ENCODE measurements around the gene REPS1. TPM values are rescaled to one million over a fixed set of nuclear protein-coding genes. Genes with fewer than 3 reads are reported as not detected.

REPS1 gene
- total and polyA plus RNA-seq, 2 of the 13 experiments (the other 11 are each of a cell fraction or from before 2014, with no cell fraction given) = 36.4 to 38.3 TPM

DNA sequence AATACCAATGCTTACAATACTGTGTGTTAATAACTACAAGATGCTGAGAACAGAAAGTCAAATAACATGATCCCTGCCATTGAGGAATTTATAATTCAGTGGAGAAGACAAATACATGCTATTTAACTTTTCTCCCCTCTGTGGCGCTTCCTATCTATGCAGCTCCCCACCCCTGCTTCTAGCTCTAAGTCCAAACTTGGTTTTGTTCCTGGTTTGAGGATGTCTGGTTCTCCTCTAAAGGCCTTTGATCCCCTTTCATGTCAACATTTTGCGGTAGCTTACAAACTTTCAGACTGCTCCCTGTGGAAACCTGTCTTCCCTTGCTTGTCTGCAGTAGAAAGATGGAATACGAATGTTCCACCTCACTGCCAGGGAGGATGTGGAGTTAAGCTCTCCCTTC, 18.4 kb upstream of the REPS1 start:
- Histone ChIP-seq H3K79me2 (ENCODE audit: insufficient read depth, low read length) (no peaks in the 10 kb centered on the region), H3K9ac (ENCODE audit: insufficient read depth, low read depth, low read length) (no peak overlapping the region), H2AFZ (ENCODE audit: low read length) (no peak overlapping the region), H3K27me3 (ENCODE audit: control insufficient read depth in 1 of 2, insufficient read depth in 2 of 2, low read length in 2 of 2) (no peaks in the 10 kb centered on the region), H3K4me3 (replicated peaks in 1 of 3; ENCODE audit: insufficient read depth in 1 of 3, low read depth in 2 of 3, low read length in 3 of 3) (no peak overlapping the region), H3K9me3 (ENCODE audit: low read length) (no peaks in the 10 kb centered on the region), H3K4me1 (ENCODE audit: insufficient read depth, low read length) (peaks cover 7% of the 10 kb centered on the region; the same call in 1 of the 2 replicates), H3K27ac (ENCODE audit: extremely low read length, insufficient read depth, low read length) (no peak overlapping the region), H4K20me1 (ENCODE audit: insufficient read depth, low read length) (no peaks in the 10 kb centered on the region), H3K36me3 (replicated peaks in 1 of 2; ENCODE audit: control insufficient read depth in 1 of 2, insufficient read depth in 2 of 2, low read length in 2 of 2) (no peaks in the 10 kb centered on the region), H3K4me2 (ENCODE audit: low read depth, low read length) (no peak overlapping the region)
- CTCF ChIA-PET (ENCODE audit: low intra/inter-chr PET ratio, low total read pairs) = no interaction called here
- POLR2A ChIA-PET = no interaction called here
- FAIRE-seq = peak; percentile 76
- 1% methylated on average over 3 of the region's 3 CpGs for WGBS (ENCODE audit: low lambda C conversion rate)
- DNase-seq (ENCODE audit: low spot score) = no peak
- peak; percentile 65; the same call in 2 of the 3 replicates for ATAC-seq
- BruUV-seq (replicated peaks) = no TSS peak
- in situ Hi-C loops (cut with HindIII; ENCODE audit: extremely low pct_ligation_motif_present, low pct_unique_long_range_greater_than_20kb) (no loop called here), intact Hi-C loops (cut with micrococcal nuclease; ENCODE audit: unreplicated experiment) (no loop called here)
- TF ChIP-seq ZFP36L1 (CRISPR knock-in tag; IDR thresholded peaks at IDR 0.05) = no peak
- TF ChIP-seq, protein P1, sequence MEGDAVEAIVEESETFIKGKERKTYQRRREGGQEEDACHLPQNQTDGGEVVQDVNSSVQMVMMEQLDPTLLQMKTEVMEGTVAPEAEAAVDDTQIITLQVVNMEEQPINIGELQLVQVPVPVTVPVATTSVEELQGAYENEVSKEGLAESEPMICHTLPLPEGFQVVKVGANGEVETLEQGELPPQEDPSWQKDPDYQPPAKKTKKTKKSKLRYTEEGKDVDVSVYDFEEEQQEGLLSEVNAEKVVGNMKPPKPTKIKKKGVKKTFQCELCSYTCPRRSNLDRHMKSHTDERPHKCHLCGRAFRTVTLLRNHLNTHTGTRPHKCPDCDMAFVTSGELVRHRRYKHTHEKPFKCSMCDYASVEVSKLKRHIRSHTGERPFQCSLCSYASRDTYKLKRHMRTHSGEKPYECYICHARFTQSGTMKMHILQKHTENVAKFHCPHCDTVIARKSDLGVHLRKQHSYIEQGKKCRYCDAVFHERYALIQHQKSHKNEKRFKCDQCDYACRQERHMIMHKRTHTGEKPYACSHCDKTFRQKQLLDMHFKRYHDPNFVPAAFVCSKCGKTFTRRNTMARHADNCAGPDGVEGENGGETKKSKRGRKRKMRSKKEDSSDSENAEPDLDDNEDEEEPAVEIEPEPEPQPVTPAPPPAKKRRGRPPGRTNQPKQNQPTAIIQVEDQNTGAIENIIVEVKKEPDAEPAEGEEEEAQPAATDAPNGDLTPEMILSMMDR (CRISPR knock-in tag; IDR thresholded peaks at IDR 0.05) = peak; percentile 15; the same call in 1 of the 2 replicates
- no peak for TF ChIP-seq SMARCC2 (IDR thresholded peaks at IDR 0.05)
- TF ChIP-seq ZZZ3 (CRISPR knock-in tag; IDR thresholded peaks at IDR 0.05; ENCODE audit: borderline replicate concordance) = no peak
- TF ChIP-seq ZNF75D (CRISPR knock-in tag; IDR thresholded peaks at IDR 0.05; ENCODE audit: borderline replicate concordance) = no peak
- no peak for TF ChIP-seq PAXIP1 (CRISPR knock-in tag; conservative IDR thresholded peaks at IDR 0.05)
- no peak for TF ChIP-seq ZSCAN9 (CRISPR knock-in tag; IDR thresholded peaks at IDR 0.05; ENCODE audit: borderline replicate concordance)
- TF ChIP-seq PHF5A (CRISPR knock-in tag; IDR thresholded peaks at IDR 0.05; ENCODE audit: low read depth, unreplicated experiment) = no peak
- TF ChIP-seq GTF2F1 (IDR thresholded peaks at IDR 0.05; ENCODE audit: low read length) = no peak
- TF ChIP-seq ZBTB8A (CRISPR knock-in tag; IDR thresholded peaks at IDR 0.05; ENCODE audit: borderline replicate concordance, low read depth) = no peak
- peak; percentile 20; the same call in 1 of the 2 replicates for TF ChIP-seq HNF4A (CRISPR knock-in tag; IDR thresholded peaks at IDR 0.05)
- TF ChIP-seq ZNF564 (CRISPR knock-in tag; IDR thresholded peaks at IDR 0.05) = no peak
- TF ChIP-seq ZNF282 (IDR thresholded peaks at IDR 0.05; ENCODE audit: partially characterized antibody) = no peak
- TF ChIP-seq RARA (CRISPR knock-in tag; IDR thresholded peaks at IDR 0.05) = no peak
- TF ChIP-seq GFI1 (CRISPR knock-in tag; IDR thresholded peaks at IDR 0.05; ENCODE audit: borderline replicate concordance) = no peak
